SK-N-SH treated with all-trans-retinoic acid at 6 μM for 48 hours (cell line): ENCODE results near the gene MTHFD2L.

ENCODE experiments used
- ATAC-seq: fragments of 200-7000 bp; cut with Tn5 transposase; 3 replicates; pipeline ENCODE4 v1.9.1; 2020; ENCODE audit warnings: mild to moderate bottlenecking, moderate library complexity
- ARNTL ChIP-seq: fragments of 450-650 bp; formaldehyde crosslinking; IDR thresholded peaks from 2 replicates; pipeline ENCODE4 v1.5.0; 2020; ENCODE audit warnings: low read depth, mild to moderate bottlenecking, moderate library complexity, borderline replicate concordance
- BACH2 ChIP-seq: fragments of 250-450 bp; sonication (Bioruptor Pico); IDR thresholded peaks from 2 replicates; pipeline ENCODE4 v1.9.0; 2021; ENCODE audit warnings: mild to moderate bottlenecking, borderline replicate concordance
- CREB5 ChIP-seq: fragments of 250-450 bp; sonication (Bioruptor Pico); IDR thresholded peaks from 2 replicates; pipeline ENCODE4 v1.5.1; 2020; ENCODE audit warnings: low read depth, mild to moderate bottlenecking, moderate library complexity
- CSRNP3 ChIP-seq: fragments of 250-450 bp; sonication (Bioruptor Pico); IDR thresholded peaks from 2 replicates; pipeline ENCODE4 v1.5.1; 2021; ENCODE audit warnings: mild to moderate bottlenecking, moderate library complexity
- ISL1 ChIP-seq: fragments of 250-450 bp; sonication (Bioruptor Pico); IDR thresholded peaks from 2 replicates; pipeline ENCODE4 v2.1.2; 2022; ENCODE audit warnings: mild to moderate bottlenecking, moderate library complexity
- OSR1 ChIP-seq: fragments of 250-450 bp; sonication (Bioruptor Pico); IDR thresholded peaks from 2 replicates; pipeline ENCODE4 v1.8.0; 2022; ENCODE audit warnings: moderate library complexity, mild to moderate bottlenecking, inconsistent platforms
- PATZ1 ChIP-seq: fragments of 250-450 bp; sonication (Bioruptor Pico); IDR thresholded peaks from 2 replicates; pipeline ENCODE4 v1.8.0; 2020; ENCODE audit warnings: mild to moderate bottlenecking, moderate library complexity, borderline replicate concordance
- POU6F1 ChIP-seq: fragments of 250-450 bp; sonication (Bioruptor Pico); IDR thresholded peaks from 2 replicates; pipeline ENCODE4 v1.8.0; 2021; ENCODE audit warnings: low read depth, mild to moderate bottlenecking, moderate library complexity, borderline replicate concordance
- PPARA ChIP-seq: fragments of 250-450 bp; sonication (Bioruptor Pico); IDR thresholded peaks from 2 replicates; pipeline ENCODE4 v1.5.0; 2020; ENCODE audit warnings: mild to moderate bottlenecking, borderline replicate concordance
- TOX ChIP-seq: fragments of 250-450 bp; sonication (Bioruptor Pico); IDR thresholded peaks from 2 replicates; pipeline ENCODE4 v1.8.0; 2021; ENCODE audit warnings: mild to moderate bottlenecking, moderate library complexity, borderline replicate concordance
- TSHZ2 ChIP-seq: fragments of 250-450 bp; sonication (Bioruptor Pico); IDR thresholded peaks from 2 replicates; pipeline ENCODE4 v1.5.0; 2020; ENCODE audit warnings: mild to moderate bottlenecking, moderate library complexity
- ZC3H10 ChIP-seq: fragments of 250-450 bp; sonication (Bioruptor Pico); IDR thresholded peaks from 2 replicates; pipeline ENCODE4 v1.5.1; 2021; ENCODE audit warnings: mild to moderate bottlenecking, moderate library complexity
- ZFP3 ChIP-seq: fragments of 250-450 bp; sonication (Bioruptor Pico); IDR thresholded peaks from 2 replicates; pipeline ENCODE4 v1.5.0; 2020; ENCODE audit warnings: mild to moderate bottlenecking, moderate library complexity
- ZFP30 ChIP-seq: fragments of 450-650 bp; formaldehyde crosslinking; IDR thresholded peaks from 2 replicates; pipeline ENCODE4 v1.5.0; 2022; ENCODE audit warnings: mild to moderate bottlenecking, moderate library complexity
- ZNF565 ChIP-seq: fragments of 450-650 bp; formaldehyde crosslinking; conservative IDR thresholded peaks from 2 replicates; pipeline ENCODE4 v1.5.0; 2020; ENCODE audit warnings: low read depth, mild to moderate bottlenecking, moderate library complexity
- ZNF70 ChIP-seq: fragments of 450-650 bp; formaldehyde crosslinking; IDR thresholded peaks from 2 replicates; pipeline ENCODE4 v1.5.0; 2020; ENCODE audit warnings: mild to moderate bottlenecking, moderate library complexity
- ZNF8 ChIP-seq: fragments of 450-650 bp; formaldehyde crosslinking; IDR thresholded peaks from 2 replicates; pipeline ENCODE4 v1.5.0; 2020; ENCODE audit warnings: mild to moderate bottlenecking, moderate library complexity

Gene MTHFD2L

GRCh38 chr4:74307170-74307569 lies 149.3 kb downstream of the MTHFD2L start (continued):
- no peak for TF ChIP-seq ISL1 (CRISPR knock-in tag)

DNA sequence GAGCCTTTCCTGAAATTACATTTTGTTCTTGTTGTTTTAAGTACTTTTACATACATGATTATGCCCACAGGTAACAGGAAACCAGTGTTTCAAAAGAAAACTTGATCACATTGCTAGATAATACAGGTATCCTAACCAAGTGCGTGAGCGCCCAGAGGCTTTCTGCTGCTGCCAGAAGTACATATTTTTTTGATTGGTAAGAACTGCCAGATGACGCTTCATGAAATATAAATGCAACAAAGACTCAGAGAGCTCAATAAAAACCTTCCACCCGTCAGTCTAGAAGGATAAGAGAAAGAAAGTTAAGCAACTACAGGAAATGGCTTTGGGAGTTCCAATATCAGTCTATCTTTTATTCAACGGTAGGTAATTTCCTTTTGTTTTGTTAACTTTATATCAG lies 150.3 kb downstream of the MTHFD2L start, which contains the start of gene EPGN:
EPGN (plus strand) TSS at position 256 of the 400 bp plus-strand sequence; CDS start at position 320, 64 bp downstream.
- peak; percentile 67 for ATAC-seq
- TF ChIP-seq ZFP3 (CRISPR knock-in tag): no peak
- no peak for TF ChIP-seq OSR1 (CRISPR knock-in tag)
- TF ChIP-seq ZNF565 (CRISPR knock-in tag): no peak
- no peak for TF ChIP-seq BACH2 (CRISPR knock-in tag)
- no peak for TF ChIP-seq CREB5

DNA sequence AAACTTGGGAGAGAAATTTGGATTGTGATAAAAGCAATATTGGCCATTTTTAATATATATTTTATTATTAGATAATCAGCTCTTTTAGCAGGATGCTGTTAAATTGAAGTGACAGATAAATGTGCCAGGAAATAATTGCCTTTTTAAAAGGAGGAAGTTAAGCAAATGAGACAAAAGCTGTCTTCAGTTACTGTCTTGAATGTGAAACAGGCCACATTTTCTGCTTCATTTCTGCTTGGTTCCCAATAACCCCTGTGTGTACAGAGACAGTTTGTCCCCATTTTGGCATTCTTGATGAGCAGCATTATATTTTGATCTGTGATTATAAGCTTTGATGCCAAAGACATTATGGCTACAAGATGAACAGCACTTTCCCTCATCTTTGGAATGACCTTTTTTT lies 151.3 kb downstream of the MTHFD2L start:
- ATAC-seq: no peak
- no peak for TF ChIP-seq PATZ1 (CRISPR knock-in tag)
- TF ChIP-seq ZNF8 (CRISPR knock-in tag): no peak
- no peak for TF ChIP-seq POU6F1 (CRISPR knock-in tag)
- TF ChIP-seq TOX (CRISPR knock-in tag): no peak
- TF ChIP-seq CREB5: no peak
- no peak for TF ChIP-seq OSR1 (CRISPR knock-in tag)
- no peak for TF ChIP-seq ZC3H10
- TF ChIP-seq TSHZ2 (CRISPR knock-in tag): no peak
- TF ChIP-seq ISL1 (CRISPR knock-in tag): no peak

- ATAC-seq: peak; percentile 78
- TF ChIP-seq ZNF70 (no peak), PATZ1 (CRISPR knock-in tag) (no peak), CSRNP3 (CRISPR knock-in tag) (no peak), ZC3H10 (no peak), CREB5 (no peak), ZFP30 (CRISPR knock-in tag) (no peak), TSHZ2 (CRISPR knock-in tag) (no peak), ZFP3 (CRISPR knock-in tag) (no peak), PPARA (CRISPR knock-in tag) (no peak), ARNTL (CRISPR knock-in tag) (no peak)
Measured at GRCh38 chr4:74311696-74312313, 153.9 kb downstream of the MTHFD2L start.
